GM12873 (cell line): ENCODE measurements around the gene PPP2R3B.

Experiments used
- CTCF ChIP-seq: IDR thresholded peaks from 2 replicates; pipeline ENCODE4 v1.5.1; 2012; ENCODE audit warnings: low read depth, mild to moderate bottlenecking, moderate library complexity, low read length, control low read depth; ENCODE audit not compliant: insufficient read depth; ENCODE audit errors: missing control alignments

The PPP2R3B gene

GRCh38 chrX:344371-344901 lies 42.3 kb downstream of the PPP2R3B start:
- no peak for TF ChIP-seq CTCF

GRCh38 chrX:341541-342101 lies 45.1 kb downstream of the PPP2R3B start:
- no peak for TF ChIP-seq CTCF

GRCh38 chrX:340641-341423 lies 45.9 kb downstream of the PPP2R3B start:
- TF ChIP-seq CTCF, result no peak

- no peak for TF ChIP-seq CTCF
Measured at GRCh38 chrX:340121-340520, 46.6 kb downstream of the PPP2R3B start.

GRCh38 chrX:338836-339400 lies 47.8 kb downstream of the PPP2R3B start:
- TF ChIP-seq CTCF, result no peak

GRCh38 chrX:338281-338835 lies 48.3 kb downstream of the PPP2R3B start:
- no peak for TF ChIP-seq CTCF

- no peak for TF ChIP-seq CTCF
Measured at GRCh38 chrX:337331-337831, 49.3 kb downstream of the PPP2R3B start.
